T-helper 1 cell treated with Interleukin-12 subunit alpha and Interleukin-12 subunit beta and Interleukin-4 antibody, amounts not matched to agents 30 μg/mL and 1 μg/mL, for 36 hours (primary cell): ENCODE data around the gene EPN3.

ENCODE experiments used
- H3K27ac Mint-ChIP-seq: one replicate; pipeline ENCODE4 v1.8.0; 2021; ENCODE audit warnings: mild to moderate bottlenecking, mixed read lengths
- H3K27me3 Mint-ChIP-seq: one replicate; pipeline ENCODE4 v1.8.0; 2021; ENCODE audit warnings: low read depth, mixed read lengths
- H3K36me3 Mint-ChIP-seq: one replicate; pipeline ENCODE4 v1.8.0; 2021; ENCODE audit warnings: low read depth, mixed read lengths
- H3K4me1 Mint-ChIP-seq: one replicate; pipeline ENCODE4 v1.8.0; 2021; ENCODE audit warnings: low read depth, mixed read lengths
- H3K4me3 Mint-ChIP-seq: one replicate; pipeline ENCODE4 v1.8.0; 2021; ENCODE audit warnings: mild to moderate bottlenecking, moderate library complexity, mixed read lengths
- H3K9me3 Mint-ChIP-seq: one replicate; pipeline ENCODE4 v1.8.0; 2021; ENCODE audit warnings: mixed read lengths

Gene EPN3

DNA sequence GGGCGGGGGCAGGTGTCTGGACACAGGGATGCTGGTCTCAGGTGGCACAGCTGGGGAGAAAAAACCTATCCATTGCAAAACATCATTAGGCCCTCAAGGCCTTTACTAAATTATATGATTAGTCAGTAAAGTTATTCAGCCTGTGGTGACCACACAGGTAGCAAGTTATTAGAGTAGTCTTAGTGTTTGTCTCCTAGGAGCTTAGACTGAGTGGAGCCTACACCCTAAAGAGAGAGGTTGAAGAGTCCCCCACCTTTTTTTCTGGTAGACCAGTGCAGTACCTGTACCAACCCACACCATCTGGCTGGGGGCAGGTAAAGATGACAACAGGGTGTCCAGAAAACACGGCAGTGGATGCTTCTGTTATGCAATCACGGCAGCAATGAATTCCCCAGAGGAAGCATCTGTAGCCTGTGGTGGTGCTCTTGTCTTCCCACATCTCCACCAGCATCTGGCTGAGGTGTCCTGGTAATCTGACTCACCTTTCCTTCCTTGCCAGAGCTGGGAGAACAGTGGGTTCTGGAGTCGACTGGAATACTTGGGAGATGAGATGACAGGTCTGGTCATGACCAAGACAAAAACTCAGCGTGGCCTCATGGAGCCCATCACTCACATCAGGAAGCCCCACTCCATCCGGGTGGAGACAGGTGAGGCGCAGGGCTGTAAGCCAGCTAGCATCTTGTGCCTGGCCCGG lies 13.2 kb upstream of the EPN3 start:
- H3K36me3 Mint-ChIP-seq, result no peaks in the 10 kb centered on the region
- no peaks in the 10 kb centered on the region for H3K9me3 Mint-ChIP-seq
- peaks cover 12% of the 10 kb centered on the region for H3K4me1 Mint-ChIP-seq
- H3K27me3 Mint-ChIP-seq, result no peaks in the 10 kb centered on the region
- H3K27ac Mint-ChIP-seq, result no peak overlapping the region
- H3K4me3 Mint-ChIP-seq, result no peak overlapping the region

DNA sequence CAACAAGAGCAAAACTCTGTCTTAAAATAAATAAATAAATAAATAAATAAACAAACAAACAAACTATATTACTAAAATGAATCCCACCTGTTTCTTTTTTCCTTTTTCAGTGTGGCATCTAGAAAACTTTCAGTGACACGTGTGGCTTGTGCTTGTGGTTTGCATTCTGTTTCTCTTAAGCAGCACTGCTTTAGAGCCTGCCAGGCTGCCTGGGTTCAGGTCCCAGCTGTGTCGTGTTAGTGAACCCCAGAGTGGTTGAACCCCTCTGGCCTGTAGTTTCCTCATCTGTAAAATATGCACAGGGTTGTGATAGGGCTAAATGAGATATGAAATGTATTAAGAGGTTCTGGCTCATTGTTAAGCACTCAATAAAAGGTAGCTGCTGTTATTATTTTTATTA lies 12.1 kb upstream of the EPN3 start:
- no peak overlapping the region for H3K27ac Mint-ChIP-seq
- no peaks in the 10 kb centered on the region for H3K27me3 Mint-ChIP-seq
- no peaks in the 10 kb centered on the region for H3K9me3 Mint-ChIP-seq
- no peaks in the 10 kb centered on the region for H3K36me3 Mint-ChIP-seq
- H3K4me3 Mint-ChIP-seq, result no peak overlapping the region
- H3K4me1 Mint-ChIP-seq, result peaks cover 12% of the 10 kb centered on the region

- H3K4me3 Mint-ChIP-seq, result no peak overlapping the region
- no peaks in the 10 kb centered on the region for H3K27me3 Mint-ChIP-seq
- no peak overlapping the region for H3K27ac Mint-ChIP-seq
- H3K36me3 Mint-ChIP-seq, result no peaks in the 10 kb centered on the region
- H3K4me1 Mint-ChIP-seq, result peaks cover 11% of the 10 kb centered on the region
- H3K9me3 Mint-ChIP-seq, result no peaks in the 10 kb centered on the region
These were observed 11.0 kb upstream of the EPN3 start for GRCh38 chr17:50521514-50521913.

DNA sequence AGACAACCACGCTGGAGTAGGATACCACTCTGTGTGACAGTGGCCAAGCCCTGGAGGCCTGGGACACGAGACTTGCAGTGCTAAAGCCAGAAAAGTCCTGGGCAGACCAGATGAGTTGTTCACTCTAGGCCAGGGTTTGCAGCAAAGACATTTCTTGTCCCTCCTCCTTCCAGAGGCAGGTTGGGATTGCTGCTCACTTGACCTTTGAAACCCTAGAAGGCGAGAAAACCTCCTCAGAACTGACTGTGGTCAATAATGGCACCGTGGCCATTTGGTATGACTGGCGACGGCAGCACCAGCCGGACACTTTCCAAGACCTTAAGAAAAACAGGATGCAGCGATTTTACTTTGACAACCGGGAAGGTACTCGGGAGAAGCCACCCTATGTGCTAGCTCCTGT lies 9.8 kb upstream of the EPN3 start:
- no peaks in the 10 kb centered on the region for H3K9me3 Mint-ChIP-seq
- no peaks in the 10 kb centered on the region for H3K4me1 Mint-ChIP-seq
- H3K27ac Mint-ChIP-seq, result no peak overlapping the region
- H3K36me3 Mint-ChIP-seq, result no peaks in the 10 kb centered on the region
- no peak overlapping the region for H3K4me3 Mint-ChIP-seq
- H3K27me3 Mint-ChIP-seq, result no peaks in the 10 kb centered on the region

DNA sequence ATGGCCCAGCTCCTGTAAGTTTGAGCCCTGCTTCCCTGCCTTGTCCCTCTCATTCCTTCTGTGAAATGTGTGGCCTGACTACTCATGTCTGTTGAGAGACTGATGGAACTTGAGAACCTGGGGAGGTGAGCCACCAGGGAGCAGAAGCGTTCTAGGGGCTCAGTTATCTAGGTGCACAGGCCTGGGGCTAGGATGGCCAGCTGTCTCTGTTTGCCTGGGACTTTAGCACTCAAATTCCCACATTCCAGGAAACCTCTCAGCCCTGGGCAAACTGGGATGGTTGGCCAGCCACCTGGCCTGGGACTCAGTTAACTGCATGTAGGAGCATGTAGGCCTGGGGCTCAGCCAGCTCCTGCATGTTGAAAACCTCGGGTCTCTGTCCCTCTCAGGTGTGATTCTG lies 9.3 kb upstream of the EPN3 start:
- H3K27me3 Mint-ChIP-seq, result no peaks in the 10 kb centered on the region
- H3K36me3 Mint-ChIP-seq, result no peaks in the 10 kb centered on the region
- no peaks in the 10 kb centered on the region for H3K9me3 Mint-ChIP-seq
- H3K4me3 Mint-ChIP-seq, result no peak overlapping the region
- H3K4me1 Mint-ChIP-seq, result no peaks in the 10 kb centered on the region
- H3K27ac Mint-ChIP-seq, result no peak overlapping the region

GRCh38 chr17:50524838-50525237 lies 7.7 kb upstream of the EPN3 start:
- H3K4me1 Mint-ChIP-seq, result no peaks in the 10 kb centered on the region
- no peaks in the 10 kb centered on the region for H3K9me3 Mint-ChIP-seq
- peaks cover 8% of the 10 kb centered on the region for H3K27me3 Mint-ChIP-seq
- no peak overlapping the region for H3K27ac Mint-ChIP-seq
- H3K36me3 Mint-ChIP-seq, result no peaks in the 10 kb centered on the region
- no peak overlapping the region for H3K4me3 Mint-ChIP-seq

DNA sequence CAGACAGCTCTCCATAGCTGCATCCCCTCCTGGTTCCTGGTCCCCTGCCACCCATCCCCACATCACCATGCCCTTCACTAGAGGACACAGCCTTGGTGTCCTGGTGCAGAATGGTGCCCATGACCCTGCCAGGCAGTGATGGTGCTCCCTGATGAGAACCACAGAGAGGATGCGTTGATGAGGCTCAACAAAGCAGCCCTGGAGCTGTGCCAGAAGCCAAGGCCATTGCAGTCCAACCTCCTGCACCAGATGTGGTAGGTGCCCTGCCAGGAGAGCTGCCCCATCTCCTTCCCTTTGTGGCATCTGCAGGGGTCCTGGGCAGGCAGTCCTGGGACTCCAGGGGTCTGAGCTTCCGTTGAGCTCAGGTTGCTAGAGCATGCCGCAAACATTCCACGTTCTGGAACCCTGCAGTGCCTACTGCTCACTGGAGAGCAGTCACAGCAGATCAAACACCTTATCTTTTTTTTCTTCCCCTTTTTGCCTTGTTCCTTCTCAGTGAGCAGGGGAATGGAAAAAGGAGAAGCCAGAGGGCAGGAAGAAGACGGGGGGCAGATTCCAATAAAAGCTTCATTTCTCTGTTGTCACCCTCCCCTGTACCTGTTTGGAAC lies 5.3 kb upstream of the EPN3 start:
- Mint-ChIP-seq H3K36me3 (no peaks in the 10 kb centered on the region), H3K9me3 (no peaks in the 10 kb centered on the region), H3K4me1 (no peaks in the 10 kb centered on the region), H3K4me3 (no peak overlapping the region), H3K27ac (no peak overlapping the region), H3K27me3 (peaks cover 25% of the 10 kb centered on the region)

DNA sequence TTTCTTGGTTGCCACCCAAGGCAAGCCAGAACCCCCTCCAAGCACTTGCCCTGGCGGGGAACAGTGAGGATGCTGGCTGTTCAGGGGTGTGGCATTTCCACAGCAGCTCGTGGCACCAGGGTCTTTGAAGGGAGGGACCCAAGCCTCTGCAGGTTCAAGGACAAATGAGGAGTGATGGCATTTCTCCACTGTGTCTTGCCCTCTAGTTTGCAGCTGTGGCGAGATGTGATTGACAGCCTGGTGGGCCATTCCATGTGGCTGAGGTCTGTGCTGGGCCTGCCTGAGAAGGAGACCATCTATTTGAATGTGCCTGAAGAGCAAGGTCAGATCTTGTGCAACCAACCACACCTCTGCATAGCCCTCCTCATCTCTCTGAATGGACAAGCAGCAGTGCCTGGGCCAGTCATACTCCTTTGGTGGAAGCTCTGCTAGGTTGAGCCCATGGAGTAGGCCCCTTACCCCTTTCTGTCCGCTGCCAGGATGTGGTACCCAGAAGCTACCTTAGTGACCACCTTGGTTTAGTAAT lies 4.5 kb upstream of the EPN3 start:
- no peaks in the 10 kb centered on the region for H3K9me3 Mint-ChIP-seq
- no peaks in the 10 kb centered on the region for H3K4me1 Mint-ChIP-seq
- no peaks in the 10 kb centered on the region for H3K36me3 Mint-ChIP-seq

GRCh38 chr17:50529849-50530248 lies 2.7 kb upstream of the EPN3 start:
- H3K9me3 Mint-ChIP-seq, result no peaks in the 10 kb centered on the region
- no peak overlapping the region for H3K27ac Mint-ChIP-seq
- peaks cover 3% of the 10 kb centered on the region for H3K4me1 Mint-ChIP-seq
- H3K4me3 Mint-ChIP-seq, result no peak overlapping the region
- H3K27me3 Mint-ChIP-seq, result peaks cover 48% of the 10 kb centered on the region
- no peaks in the 10 kb centered on the region for H3K36me3 Mint-ChIP-seq

More for the DNA sequence above, 4.5 kb upstream of the EPN3 start:
- Mint-ChIP-seq H3K27ac (no peak overlapping the region), H3K27me3 (peaks cover 30% of the 10 kb centered on the region), H3K4me3 (no peak overlapping the region)

DNA sequence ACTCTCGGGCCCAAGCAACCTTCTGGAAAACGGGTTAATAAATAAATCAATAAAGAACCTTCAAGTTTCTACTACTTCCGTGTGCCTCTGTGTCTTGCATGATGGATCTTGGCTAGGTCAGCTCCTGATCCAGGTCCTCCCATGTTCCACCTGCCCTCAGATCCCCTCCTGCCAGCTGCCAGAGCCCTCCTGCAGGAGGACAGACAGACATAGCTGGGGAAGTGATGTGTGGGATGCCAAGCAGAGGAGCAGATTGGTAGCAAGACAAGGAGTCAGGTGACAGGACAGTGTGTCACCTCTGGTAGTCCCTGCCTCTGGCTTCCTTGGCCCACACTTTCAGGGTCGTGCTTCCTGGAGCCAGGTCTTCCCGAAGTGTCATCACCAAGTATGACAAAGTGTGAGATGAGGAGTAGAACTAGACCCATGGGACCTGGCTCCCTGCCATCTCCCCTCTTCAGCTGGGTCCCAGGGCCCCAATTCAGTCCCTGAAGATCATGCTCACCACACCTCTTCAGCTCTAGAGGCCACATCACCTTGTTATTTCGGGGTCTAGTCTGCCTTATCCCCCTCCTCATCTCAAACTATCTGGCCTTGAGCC lies 1.0 kb upstream of the EPN3 start:
- Mint-ChIP-seq H3K27ac (no peak overlapping the region), H3K4me3 (no peak overlapping the region), H3K4me1 (peaks cover 3% of the 10 kb centered on the region), H3K9me3 (no peaks in the 10 kb centered on the region), H3K36me3 (no peaks in the 10 kb centered on the region), H3K27me3 (peaks cover 57% of the 10 kb centered on the region)

DNA sequence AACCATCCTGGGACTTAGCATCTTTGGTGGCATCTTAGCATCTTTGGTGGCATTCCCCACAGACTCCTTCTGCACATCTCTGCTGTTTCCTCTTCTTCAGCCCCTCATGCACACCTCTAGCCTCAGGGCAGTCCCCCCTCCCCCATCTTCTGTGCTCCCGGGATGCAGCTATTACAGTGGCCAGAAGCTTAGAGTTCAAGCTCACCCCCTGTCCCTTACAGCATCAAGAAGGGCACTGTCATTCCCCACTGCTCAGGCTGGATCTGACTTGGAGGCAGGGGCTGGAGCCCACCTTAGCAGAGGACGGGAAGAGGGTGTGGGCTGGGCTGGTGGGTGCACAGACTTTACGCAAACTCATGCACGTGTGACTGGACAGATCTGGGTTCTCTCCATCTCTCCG lies 650 bp downstream of the EPN3 start:
- Mint-ChIP-seq H3K9me3 (no peaks in the 10 kb centered on the region), H3K4me1 (peaks cover 3% of the 10 kb centered on the region), H3K27me3 (peaks cover 57% of the 10 kb centered on the region), H3K36me3 (no peaks in the 10 kb centered on the region), H3K27ac (no peak overlapping the region), H3K4me3 (no peak overlapping the region)

DNA sequence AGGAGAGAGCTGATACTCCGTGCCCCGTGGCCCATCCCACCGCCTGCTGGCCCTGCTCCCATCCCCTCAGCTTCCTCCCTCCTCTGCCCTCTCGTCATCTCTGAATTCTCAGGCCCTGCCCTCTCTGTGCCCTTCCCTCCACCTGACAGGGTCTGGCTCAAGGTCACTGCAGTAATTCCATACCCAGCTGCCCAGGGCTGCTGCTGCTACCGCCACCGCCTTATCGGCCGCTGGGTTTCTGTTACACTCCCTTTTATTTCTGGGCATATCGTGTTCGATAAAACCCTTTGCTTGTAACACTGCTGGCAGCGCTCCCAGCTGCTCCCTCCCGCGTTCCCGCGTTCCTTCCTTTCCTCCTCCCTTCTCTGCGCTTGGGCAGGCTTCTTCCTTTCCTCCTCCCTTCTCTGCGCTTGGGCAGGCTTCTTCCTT lies 1.2 kb downstream of the EPN3 start:
- Mint-ChIP-seq H3K36me3 (no peaks in the 10 kb centered on the region), H3K27ac (no peak overlapping the region), H3K4me3 (no peak overlapping the region), H3K9me3 (no peaks in the 10 kb centered on the region), H3K4me1 (peaks cover 3% of the 10 kb centered on the region), H3K27me3 (peaks cover 57% of the 10 kb centered on the region)

GRCh38 chr17:50534222-50534978 lies 1.9 kb downstream of the EPN3 start:
- Mint-ChIP-seq H3K9me3 (no peaks in the 10 kb centered on the region), H3K4me1 (peaks cover 3% of the 10 kb centered on the region), H3K4me3 (no peak overlapping the region), H3K27ac (no peak overlapping the region), H3K27me3 (peaks cover 53% of the 10 kb centered on the region), H3K36me3 (no peaks in the 10 kb centered on the region)

DNA sequence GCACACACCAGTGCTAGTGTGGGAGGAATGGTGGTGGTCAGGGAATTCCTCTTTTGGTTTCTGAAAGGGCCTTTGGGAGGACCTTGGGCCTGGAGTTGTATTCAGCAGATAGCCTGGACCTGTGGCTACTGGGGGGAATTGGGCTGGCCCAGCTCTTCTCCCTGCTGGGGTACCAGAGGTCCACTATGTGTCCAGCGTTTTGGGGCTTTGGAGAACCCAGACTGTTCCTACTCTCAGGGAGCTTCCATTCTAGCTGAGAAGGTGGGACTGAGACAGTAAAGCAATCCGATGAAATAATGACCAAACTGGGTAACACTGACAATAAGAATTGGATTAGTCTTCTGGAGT lies 2.4 kb downstream of the EPN3 start:
- Mint-ChIP-seq H3K36me3 (no peaks in the 10 kb centered on the region), H3K4me1 (peaks cover 3% of the 10 kb centered on the region), H3K9me3 (no peaks in the 10 kb centered on the region), H3K27me3 (peaks cover 48% of the 10 kb centered on the region), H3K4me3 (no peak overlapping the region), H3K27ac (no peak overlapping the region)

DNA sequence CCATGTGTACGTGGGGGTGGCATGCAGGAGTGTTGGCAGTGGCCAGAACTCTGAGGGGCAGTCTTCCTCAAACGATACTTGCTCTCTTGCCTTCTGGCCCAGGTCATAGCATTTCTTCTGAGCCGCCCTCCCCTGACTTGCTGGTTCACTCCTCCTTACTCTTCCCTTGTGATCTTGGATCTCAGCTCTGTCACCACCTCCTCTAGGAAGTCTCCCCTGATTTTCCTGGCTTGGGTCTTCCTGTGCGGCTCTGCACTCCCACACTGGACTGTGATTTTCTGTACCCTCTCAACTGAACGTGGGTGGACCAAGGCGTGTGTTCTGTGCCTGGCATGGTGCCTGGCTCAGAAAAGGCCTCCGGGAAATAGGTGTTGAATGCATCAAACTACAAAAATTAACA lies 2.9 kb downstream of the EPN3 start:
- Mint-ChIP-seq H3K36me3 (no peaks in the 10 kb centered on the region), H3K4me3 (no peak overlapping the region), H3K27ac (no peak overlapping the region), H3K9me3 (no peaks in the 10 kb centered on the region), H3K27me3 (peaks cover 47% of the 10 kb centered on the region), H3K4me1 (peaks cover 3% of the 10 kb centered on the region)
